Stimulated activated CD4-positive, alpha-beta T cell treated with anti-CD3 and anti-CD28 coated beads, Interleukin-2, amount 100 ng/mL, for 4 hours (primary cell): ENCODE results near the gene RFFL.
"Not testable (repeated sequence)": the region's sequence is repeated elsewhere in the genome, so short reads cannot be mapped to it uniquely, and the experiment has no call there.

Source experiments
- DNase-seq: peaks from one replicate; pipeline ENCODE4 v3.0.0-alpha.2; 2020; ENCODE audit warnings: low read depth

The RFFL gene, protein sequence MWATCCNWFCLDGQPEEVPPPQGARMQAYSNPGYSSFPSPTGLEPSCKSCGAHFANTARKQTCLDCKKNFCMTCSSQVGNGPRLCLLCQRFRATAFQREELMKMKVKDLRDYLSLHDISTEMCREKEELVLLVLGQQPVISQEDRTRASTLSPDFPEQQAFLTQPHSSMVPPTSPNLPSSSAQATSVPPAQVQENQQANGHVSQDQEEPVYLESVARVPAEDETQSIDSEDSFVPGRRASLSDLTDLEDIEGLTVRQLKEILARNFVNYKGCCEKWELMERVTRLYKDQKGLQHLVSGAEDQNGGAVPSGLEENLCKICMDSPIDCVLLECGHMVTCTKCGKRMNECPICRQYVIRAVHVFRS

DNA sequence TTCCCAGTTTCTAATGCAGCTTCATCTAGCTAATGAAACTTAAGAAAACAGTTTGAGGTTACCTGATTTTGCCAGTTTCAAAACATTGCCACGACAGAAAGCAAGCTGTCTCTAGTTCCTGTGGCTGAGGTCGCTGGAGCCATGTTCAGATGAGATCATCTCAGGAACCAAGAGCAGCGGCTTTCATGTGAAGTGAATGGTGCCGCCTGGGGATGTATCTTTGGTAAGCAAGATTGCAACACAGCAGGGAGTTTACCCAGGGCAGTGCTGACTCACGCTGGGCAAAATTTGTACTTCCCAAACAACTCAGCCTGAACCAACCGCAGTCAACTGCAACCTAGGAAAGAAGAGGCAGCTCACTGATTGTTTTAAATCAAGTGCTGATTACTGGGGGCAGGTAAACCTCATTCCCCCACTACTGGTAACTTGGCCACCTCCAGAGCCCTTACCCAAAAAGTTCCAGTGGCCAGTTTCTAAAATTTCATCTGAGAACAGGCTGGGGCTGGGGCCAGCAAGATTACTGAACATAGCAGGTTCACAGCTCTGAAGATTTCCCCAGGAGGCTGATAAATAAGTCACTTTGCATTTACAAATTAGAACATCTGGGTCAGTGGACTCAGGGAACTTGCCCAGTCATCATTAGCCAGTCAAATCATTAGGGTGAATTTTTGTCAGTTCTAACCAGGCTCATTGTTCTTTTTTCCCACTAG, at the start of gene RFFL:
TSS of gene RFFL (minus strand) at position 194 of the 710 bp plus-strand sequence. CDS start 37,154 bp downstream, outside the sequence.
- DNase-seq = peak; percentile 83

- DNase-seq = not testable (repeated sequence)
Measured at GRCh38 chr17:35110791-35111190, 47.3 kb upstream of the RFFL start.

- no peak for DNase-seq
Measured at GRCh38 chr17:35104844-35105450, 41.4 kb upstream of the RFFL start.

DNA sequence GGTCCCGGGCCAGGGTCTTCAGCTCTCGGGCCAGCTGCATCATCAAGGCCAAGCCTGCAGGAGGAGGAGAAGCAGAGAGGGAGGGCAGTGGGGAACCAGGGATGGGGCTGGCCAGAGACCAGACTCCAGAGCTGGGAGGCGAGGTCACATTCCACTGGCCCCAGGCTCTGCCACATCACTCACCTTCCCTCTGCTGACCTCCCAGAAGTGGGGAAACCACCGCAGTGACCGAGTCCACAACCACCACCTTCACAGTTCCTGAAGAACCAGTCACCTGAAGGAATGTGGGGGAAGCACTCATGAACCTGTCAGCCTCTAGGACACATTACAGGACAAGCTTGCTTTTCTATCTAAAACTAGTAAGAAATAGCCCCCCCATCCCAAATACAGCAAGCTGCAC, 39.8 kb upstream of the RFFL start:
- DNase-seq = no peak

DNA sequence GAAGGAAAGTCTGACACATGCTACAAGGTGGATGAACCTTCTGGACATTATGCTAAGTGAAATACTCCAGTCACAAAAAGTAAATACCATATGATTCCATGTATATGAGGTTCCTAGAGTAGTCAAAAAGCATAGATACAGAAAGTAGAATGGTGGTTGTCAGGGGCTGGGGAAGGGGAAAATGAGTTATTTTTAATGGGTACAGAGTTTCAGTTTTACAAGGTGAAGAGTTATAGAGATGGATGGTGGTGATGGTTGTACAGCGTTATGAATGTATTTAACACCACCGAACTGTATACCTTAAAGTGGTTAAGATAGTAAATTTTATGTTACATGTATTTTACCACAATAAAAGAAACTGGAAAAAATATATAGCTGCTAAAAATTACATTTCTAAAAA, 38.2 kb upstream of the RFFL start:
- DNase-seq = no peak

- no peak for DNase-seq
Measured at GRCh38 chr17:35101036-35101435, 37.5 kb upstream of the RFFL start.

- DNase-seq = no peak
Measured at GRCh38 chr17:35099908-35100307, 36.4 kb upstream of the RFFL start.

DNA sequence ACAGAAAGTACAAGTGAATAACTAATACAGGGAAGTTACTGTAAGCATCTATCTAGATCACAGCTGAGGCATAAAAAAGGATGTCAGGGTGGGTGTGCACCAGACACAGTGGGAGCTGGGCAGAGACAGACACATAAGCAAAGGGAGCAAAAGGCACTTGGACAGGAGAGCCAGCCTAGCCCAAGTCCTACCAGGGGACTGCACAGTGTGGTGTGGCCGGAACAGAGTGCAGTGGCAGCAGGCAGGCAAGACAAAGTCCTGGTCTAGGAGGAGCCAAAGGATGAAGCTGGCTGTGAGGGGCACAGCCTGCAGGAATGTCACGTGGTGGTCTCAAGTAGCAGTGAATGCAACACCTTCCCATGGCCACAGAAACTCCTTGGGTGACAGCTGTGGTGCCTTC, 34.3 kb upstream of the RFFL start:
- no peak for DNase-seq

DNA sequence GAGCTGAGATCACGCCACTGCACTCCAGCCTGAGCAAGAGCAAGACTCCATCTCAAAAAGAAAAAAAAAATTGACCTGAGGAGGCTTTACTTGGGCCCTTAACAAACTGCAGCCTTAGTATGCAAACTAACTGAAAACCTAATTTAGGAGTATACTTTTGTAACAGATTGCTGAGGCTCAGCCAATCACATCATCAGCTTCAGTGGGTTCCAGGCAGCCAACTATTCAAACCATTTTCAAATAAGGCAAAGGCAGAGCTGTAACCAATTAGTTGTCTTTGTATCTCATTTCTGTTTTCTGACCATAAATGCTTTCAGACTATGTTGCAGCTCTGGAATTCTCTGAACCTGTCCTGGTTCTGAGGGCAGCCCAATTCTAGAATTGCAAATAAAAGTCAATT, 32.2 kb upstream of the RFFL start:
- no peak for DNase-seq

- no peak for DNase-seq
Measured at GRCh38 chr17:35094902-35095301, 31.4 kb upstream of the RFFL start.

GRCh38 chr17:35090707-35091106, 27.2 kb upstream of the RFFL start:
- not testable (repeated sequence) for DNase-seq

DNA sequence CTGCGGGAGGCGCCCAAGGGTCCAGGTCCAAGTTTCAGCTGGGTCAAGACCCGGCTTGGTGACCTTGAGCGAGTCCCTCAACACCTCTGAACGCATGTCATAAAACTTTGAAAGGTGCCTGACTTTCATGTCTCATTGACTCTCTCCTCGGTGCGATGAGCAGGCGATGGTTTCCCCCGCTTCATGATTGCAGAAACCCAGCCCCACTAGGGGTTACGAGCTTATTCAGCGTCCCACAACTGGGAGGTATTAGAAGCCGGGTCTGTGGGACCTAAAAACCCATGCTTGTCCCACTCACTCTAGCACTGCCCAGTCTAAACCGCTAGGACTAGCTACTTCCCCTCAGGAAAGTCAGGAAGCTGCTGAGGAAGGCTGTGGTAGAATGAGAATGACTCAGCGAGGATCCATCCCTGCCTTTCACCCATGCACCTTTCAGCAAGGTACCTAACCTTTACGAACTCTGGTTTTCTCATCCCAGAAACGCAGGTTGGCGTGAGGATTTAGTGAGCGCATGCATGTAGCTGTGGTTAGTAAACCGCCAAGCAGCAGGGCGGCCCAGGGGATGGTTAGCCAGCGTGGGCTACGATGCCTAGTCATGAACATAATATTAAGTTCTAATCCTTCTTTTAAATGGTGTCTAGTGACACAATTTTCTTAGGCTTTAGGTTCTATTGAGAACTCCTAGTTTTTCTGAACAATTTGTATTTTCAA, 26.2 kb upstream of the RFFL start:
- peak; percentile 53 for DNase-seq

DNA sequence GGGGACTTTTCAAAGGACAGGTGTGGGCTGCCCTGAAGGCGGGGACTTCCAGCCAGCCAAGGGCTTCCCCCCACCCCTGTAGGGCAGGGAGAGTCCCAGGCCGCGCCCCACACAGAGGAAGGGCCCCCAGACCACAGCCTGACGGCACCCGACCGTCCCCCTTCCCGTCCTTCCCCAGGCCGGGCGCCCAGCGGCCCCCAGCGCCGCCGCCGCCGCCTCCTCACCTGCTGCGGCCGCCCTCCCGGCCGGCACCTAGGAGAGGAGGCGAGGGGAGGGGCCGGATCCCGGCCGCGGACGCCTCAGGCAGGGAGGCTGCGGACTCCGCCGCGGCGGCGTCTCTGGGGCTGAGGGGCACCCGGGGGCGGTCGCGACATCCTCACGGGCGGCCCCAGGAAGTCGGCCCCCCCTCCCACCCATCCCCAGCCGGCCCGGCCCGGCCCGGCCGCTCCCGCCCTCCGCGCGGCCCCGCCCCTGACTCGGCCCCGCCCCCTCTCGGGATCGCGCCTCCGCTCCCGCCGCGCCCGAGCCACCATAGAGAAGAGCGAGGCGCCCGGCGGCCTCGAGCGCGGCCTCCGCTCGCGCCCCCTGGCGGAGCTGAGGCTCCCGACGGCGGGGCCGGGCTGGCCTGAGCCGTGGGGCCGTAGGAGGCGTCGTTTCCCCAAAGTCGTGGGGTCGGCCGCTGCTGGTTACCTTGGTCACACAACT, 25.5 kb upstream of the RFFL start:
- DNase-seq = peak; percentile 80

DNA sequence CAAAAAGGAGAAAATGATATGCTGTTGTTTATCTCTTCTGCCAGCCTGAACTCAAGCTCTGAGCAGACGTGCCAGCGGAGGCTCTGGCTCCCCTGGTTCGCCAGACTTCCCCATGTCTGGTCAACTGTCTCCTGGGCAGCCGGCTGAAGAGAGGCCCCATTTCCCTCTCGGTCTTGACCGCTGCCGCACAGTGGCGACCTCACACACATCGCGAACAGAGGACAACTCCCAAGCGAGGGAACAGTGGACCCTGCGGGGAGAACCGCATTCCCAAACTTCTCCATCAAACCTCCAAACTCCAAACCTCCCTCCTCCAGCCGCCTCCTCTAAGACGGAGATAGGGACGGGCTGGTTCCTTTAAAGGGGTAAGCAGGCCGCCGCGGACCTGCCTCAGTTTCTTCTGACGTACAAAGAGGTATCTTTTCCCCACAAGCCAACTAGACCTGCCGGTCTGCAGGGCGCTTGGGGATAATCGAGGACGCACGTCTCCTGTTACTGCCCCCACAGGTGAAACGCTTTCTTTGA, 24.9 kb upstream of the RFFL start:
- DNase-seq = no peak

GRCh38 chr17:35087731-35088355, 24.3 kb upstream of the RFFL start:
- no peak for DNase-seq

GRCh38 chr17:35086931-35087573, 23.5 kb upstream of the RFFL start:
- no peak for DNase-seq

DNA sequence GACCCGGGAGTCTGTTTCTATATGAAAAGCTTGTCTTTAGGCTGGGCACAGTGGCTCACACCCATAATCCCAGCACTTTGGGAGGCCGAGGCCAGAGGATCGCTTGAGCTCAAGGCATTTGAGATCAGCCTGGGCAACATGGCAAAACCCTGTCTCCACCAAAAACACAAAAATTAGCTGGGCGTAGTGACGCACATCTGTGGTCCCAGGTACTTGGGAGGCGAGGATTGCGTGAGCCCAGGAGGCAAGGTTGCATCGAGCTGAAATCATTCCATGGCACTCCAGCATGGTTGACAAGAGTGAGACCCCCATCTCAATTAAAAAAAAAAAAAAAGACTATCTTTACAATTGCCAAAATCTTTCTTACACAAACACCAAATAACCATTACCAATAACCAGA, 22.7 kb upstream of the RFFL start:
- no peak for DNase-seq

DNA sequence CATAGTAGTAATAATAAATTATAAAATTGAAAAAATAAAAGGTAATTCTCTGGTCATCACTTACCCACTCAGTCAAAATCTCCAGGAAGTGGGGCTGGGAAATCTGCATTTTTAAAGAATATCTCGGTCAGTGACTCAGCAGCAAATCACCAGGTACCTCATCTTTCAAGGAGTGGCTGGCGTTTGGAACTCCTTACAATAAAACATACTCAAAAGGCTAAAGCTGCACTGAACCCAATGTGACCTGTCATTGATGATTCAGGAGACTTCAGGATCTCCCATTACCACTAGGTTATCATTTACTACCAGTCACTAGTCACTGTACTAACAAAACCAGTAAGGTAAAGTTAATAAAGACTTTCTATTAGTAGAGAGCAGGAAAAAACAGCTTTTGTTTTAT, 21.5 kb upstream of the RFFL start:
- DNase-seq = no peak

- no peak for DNase-seq
Measured at GRCh38 chr17:35083071-35083470, 19.6 kb upstream of the RFFL start.

DNA sequence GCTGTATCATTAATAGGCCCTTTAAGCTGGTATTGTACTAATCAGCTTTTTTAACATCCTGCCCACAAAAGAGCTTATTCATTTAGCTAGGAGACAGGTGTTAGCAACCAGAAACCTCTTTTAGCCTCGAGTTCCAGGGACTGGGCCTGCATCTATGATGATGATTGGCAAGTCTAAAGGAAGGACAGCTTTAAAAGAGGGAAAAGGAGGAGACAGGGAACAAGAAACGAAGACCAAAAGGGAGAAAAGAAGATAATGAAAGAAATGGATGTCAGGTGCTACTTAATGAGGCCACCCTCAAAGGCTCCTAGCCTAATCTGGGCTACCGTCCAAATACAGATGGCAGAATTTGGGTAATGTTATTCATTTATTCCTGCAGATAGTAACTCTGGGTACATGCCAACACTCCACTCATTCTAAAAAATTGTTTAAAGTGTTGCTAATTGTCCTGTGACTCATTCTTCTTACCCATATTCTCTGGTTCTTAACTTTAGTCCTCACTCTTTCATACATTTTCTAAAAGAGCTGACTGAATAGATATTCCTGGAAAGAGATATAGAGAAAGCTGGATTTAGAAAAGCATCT, 18.7 kb upstream of the RFFL start:
- no peak for DNase-seq
